Measurements from ENCODE around the gene MOB3B.

MOB3B gene

GRCh38 chr9:27428551-27428950 is 101.1 kb downstream of the MOB3B start:
- H3K4ac ChIP-seq (ENCODE audit: low read length) = no peak overlapping the region
- H3K27me3 ChIP-seq (ENCODE audit: control insufficient read depth in 3 of 3, insufficient read depth in 3 of 3, low read depth in 1 of 3, low read length in 3 of 3) = no peaks in the 10 kb centered on the region
- no peaks in the 10 kb centered on the region for H3K9me3 ChIP-seq (replicated peaks in 1 of 2; ENCODE audit: control insufficient read depth in 2 of 2, insufficient read depth in 1 of 2, low read depth in 1 of 2, low read length in 2 of 2)
- no peak overlapping the region for H3K4me2 ChIP-seq (ENCODE audit: insufficient read depth, low read length, poor library complexity, severe bottlenecking)
- peaks cover 27% of the 10 kb centered on the region in 2 donors for H3K4me1 ChIP-seq (ENCODE audit: control insufficient read depth in 2 of 2, insufficient read depth in 1 of 2, low read depth in 1 of 2, low read length in 2 of 2)
- H4K91ac ChIP-seq (ENCODE audit: low read depth, low read length, poor library complexity) = no peak overlapping the region
- H2BK120ac ChIP-seq (ENCODE audit: low read depth, low read length) = no peak overlapping the region
- H2BK5ac ChIP-seq (ENCODE audit: low read length) = no peak overlapping the region
- H3K23ac ChIP-seq (ENCODE audit: low read depth, low read length, poor library complexity) = no peak overlapping the region
- no CpG with 5 or more reads among the region's 1 CpG for WGBS, 2 donors (ENCODE audit: extremely low coverage in 2 of 2, insufficient read length in 2 of 2, insufficient replicate concordance in 1 of 2)
- DNase-seq (ENCODE audit: low spot score) = no peak
- H2BK15ac ChIP-seq (ENCODE audit: low read length) = no peak overlapping the region
- H2AK5ac ChIP-seq (ENCODE audit: low read depth, low read length) = no peak overlapping the region
- no peak overlapping the region for H2BK12ac ChIP-seq (ENCODE audit: low read length)
- H4K8ac ChIP-seq (ENCODE audit: low read depth, low read length) = no peak overlapping the region
- peaks cover 0 to 7% of the 10 kb centered on the region in 2 donors for H3K36me3 ChIP-seq (replicated peaks in 1 of 2; ENCODE audit: control insufficient read depth in 2 of 2, insufficient read depth in 2 of 2, low read length in 2 of 2)
- H3K9ac ChIP-seq (ENCODE audit: low read depth, low read length, poor library complexity) = no peak overlapping the region
- no peak overlapping the region for H2AFZ ChIP-seq (ENCODE audit: low read length)
- H3K14ac ChIP-seq (ENCODE audit: low read length) = no peak overlapping the region
- no peaks in the 10 kb centered on the region for H3K79me1 ChIP-seq (ENCODE audit: low read depth, low read length)
- no peak overlapping the region for H3K18ac ChIP-seq (ENCODE audit: low read length)
- H3K4me3 ChIP-seq (ENCODE audit: low read length in 2 of 2) = no peak overlapping the region
- no peak overlapping the region for H3K27ac ChIP-seq (replicated peaks; ENCODE audit: low read length)

- no peak overlapping the region for H3K4me3 ChIP-seq (ENCODE audit: low read length in 2 of 2)
- H2BK12ac ChIP-seq (ENCODE audit: low read length) = no peak overlapping the region
- H3K18ac ChIP-seq (ENCODE audit: low read length) = no peak overlapping the region
- no peak overlapping the region for H2BK15ac ChIP-seq (ENCODE audit: low read length)
- H4K91ac ChIP-seq (ENCODE audit: low read depth, low read length, poor library complexity) = no peak overlapping the region
- no peak overlapping the region for H2BK5ac ChIP-seq (ENCODE audit: low read length)
- H3K14ac ChIP-seq (ENCODE audit: low read length) = no peak overlapping the region
- no CpG with 5 or more reads among the region's 3 CpGs for WGBS, 2 donors (ENCODE audit: extremely low coverage in 2 of 2, insufficient read length in 2 of 2, insufficient replicate concordance in 1 of 2)
- H3K4me2 ChIP-seq (ENCODE audit: insufficient read depth, low read length, poor library complexity, severe bottlenecking) = no peak overlapping the region
- H3K4me1 ChIP-seq (ENCODE audit: control insufficient read depth in 2 of 2, insufficient read depth in 1 of 2, low read depth in 1 of 2, low read length in 2 of 2) = peaks cover 24 to 27% of the 10 kb centered on the region in 2 donors
- no peak overlapping the region for H2BK120ac ChIP-seq (ENCODE audit: low read depth, low read length)
- no peaks in the 10 kb centered on the region for H3K9me3 ChIP-seq (replicated peaks in 1 of 2; ENCODE audit: control insufficient read depth in 2 of 2, insufficient read depth in 1 of 2, low read depth in 1 of 2, low read length in 2 of 2)
- H3K23ac ChIP-seq (ENCODE audit: low read depth, low read length, poor library complexity) = no peak overlapping the region
- no peak overlapping the region for H3K27ac ChIP-seq (replicated peaks; ENCODE audit: low read length)
- H3K4ac ChIP-seq (ENCODE audit: low read length) = no peak overlapping the region
- no peak overlapping the region for H4K8ac ChIP-seq (ENCODE audit: low read depth, low read length)
- no peaks in the 10 kb centered on the region for H3K79me1 ChIP-seq (ENCODE audit: low read depth, low read length)
- DNase-seq (ENCODE audit: low spot score) = no peak
- H3K36me3 ChIP-seq (replicated peaks in 1 of 2; ENCODE audit: control insufficient read depth in 2 of 2, insufficient read depth in 2 of 2, low read length in 2 of 2) = peaks cover 0 to 7% of the 10 kb centered on the region in 2 donors
- no peaks in the 10 kb centered on the region for H3K27me3 ChIP-seq (ENCODE audit: control insufficient read depth in 3 of 3, insufficient read depth in 3 of 3, low read depth in 1 of 3, low read length in 3 of 3)
- no peak overlapping the region for H2AK5ac ChIP-seq (ENCODE audit: low read depth, low read length)
- H2AFZ ChIP-seq (ENCODE audit: low read length) = no peak overlapping the region
- H3K9ac ChIP-seq (ENCODE audit: low read depth, low read length, poor library complexity) = no peak overlapping the region
Observed at GRCh38 chr9:27427272-27427643, 102.4 kb downstream of the MOB3B start.

- Histone ChIP-seq H3K4me3 (ENCODE audit: low read length in 2 of 2) (no peak overlapping the region), H4K8ac (ENCODE audit: low read depth, low read length) (no peak overlapping the region), H3K79me1 (ENCODE audit: low read depth, low read length) (no peaks in the 10 kb centered on the region), H3K14ac (ENCODE audit: low read length) (no peak overlapping the region), H2BK12ac (ENCODE audit: low read length) (no peak overlapping the region), H2AFZ (ENCODE audit: low read length) (no peak overlapping the region), H4K91ac (ENCODE audit: low read depth, low read length, poor library complexity) (no peak overlapping the region), H2BK15ac (ENCODE audit: low read length) (no peak overlapping the region), H2BK5ac (ENCODE audit: low read length) (no peak overlapping the region), H3K23ac (ENCODE audit: low read depth, low read length, poor library complexity) (no peak overlapping the region), H3K18ac (ENCODE audit: low read length) (no peak overlapping the region), H3K36me3 (replicated peaks in 1 of 2; ENCODE audit: control insufficient read depth in 2 of 2, insufficient read depth in 2 of 2, low read length in 2 of 2) (peaks cover 0 to 7% of the 10 kb centered on the region in 2 donors), H3K27ac (replicated peaks; ENCODE audit: low read length) (no peak overlapping the region), H3K9me3 (replicated peaks in 1 of 2; ENCODE audit: control insufficient read depth in 2 of 2, insufficient read depth in 1 of 2, low read depth in 1 of 2, low read length in 2 of 2) (no peaks in the 10 kb centered on the region), H3K4ac (ENCODE audit: low read length) (no peak overlapping the region), H2BK120ac (ENCODE audit: low read depth, low read length) (no peak overlapping the region), H3K4me1 (ENCODE audit: control insufficient read depth in 2 of 2, insufficient read depth in 1 of 2, low read depth in 1 of 2, low read length in 2 of 2) (peaks cover 24 to 27% of the 10 kb centered on the region in 2 donors), H3K4me2 (ENCODE audit: insufficient read depth, low read length, poor library complexity, severe bottlenecking) (no peak overlapping the region), H3K27me3 (ENCODE audit: control insufficient read depth in 3 of 3, insufficient read depth in 3 of 3, low read depth in 1 of 3, low read length in 3 of 3) (no peaks in the 10 kb centered on the region), H3K9ac (ENCODE audit: low read depth, low read length, poor library complexity) (no peak overlapping the region), H2AK5ac (ENCODE audit: low read depth, low read length) (no peak overlapping the region)
- WGBS, 2 donors (ENCODE audit: extremely low coverage in 2 of 2, insufficient read length in 2 of 2, insufficient replicate concordance in 1 of 2) = no CpG with 5 or more reads among the region's 5 CpGs
- DNase-seq (ENCODE audit: low spot score) = no peak
Observed at GRCh38 chr9:27426511-27427271, 102.9 kb downstream of the MOB3B start.

DNA sequence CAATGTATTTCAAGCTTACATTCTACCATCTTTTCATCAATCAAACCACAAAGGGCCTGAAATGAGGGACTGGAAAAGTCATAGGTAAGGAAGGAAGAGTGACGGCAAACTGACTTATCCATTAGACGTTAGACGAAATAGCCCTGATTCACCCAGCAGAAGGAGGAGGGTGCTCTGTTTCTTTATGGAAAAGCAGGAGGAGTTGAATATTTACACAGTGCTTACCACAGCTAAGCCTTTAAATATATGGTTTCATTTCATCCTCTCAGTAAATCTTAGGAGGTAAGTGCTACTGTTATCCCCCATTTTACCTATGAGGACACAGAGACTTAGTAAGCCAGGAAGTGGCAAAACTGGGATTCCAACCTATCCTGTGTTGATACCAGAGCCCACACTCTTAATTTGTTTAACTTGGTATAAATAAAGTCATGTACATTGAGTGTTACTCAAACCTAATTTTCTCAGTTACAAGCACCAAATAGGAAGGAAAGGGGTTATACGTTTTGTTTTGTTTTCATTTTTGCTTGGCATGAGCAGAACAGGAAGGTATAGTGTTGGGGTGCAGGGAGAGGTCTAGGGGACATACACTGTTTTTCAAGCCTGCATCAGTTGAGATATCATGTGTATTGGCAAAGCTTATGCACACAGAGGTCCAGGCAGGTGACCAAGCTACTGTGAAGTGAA is 103.6 kb downstream of the MOB3B start:
- Histone ChIP-seq H2BK5ac (ENCODE audit: low read length) (no peak overlapping the region), H3K4ac (ENCODE audit: low read length) (no peak overlapping the region), H2AFZ (ENCODE audit: low read length) (no peak overlapping the region), H4K8ac (ENCODE audit: low read depth, low read length) (no peak overlapping the region), H2BK15ac (ENCODE audit: low read length) (no peak overlapping the region), H3K14ac (ENCODE audit: low read length) (no peak overlapping the region), H3K23ac (ENCODE audit: low read depth, low read length, poor library complexity) (no peak overlapping the region), H3K36me3 (replicated peaks in 1 of 2; ENCODE audit: control insufficient read depth in 2 of 2, insufficient read depth in 2 of 2, low read length in 2 of 2) (peaks cover 0 to 2% of the 10 kb centered on the region in 2 donors), H3K9ac (ENCODE audit: low read depth, low read length, poor library complexity) (no peak overlapping the region), H3K27me3 (ENCODE audit: control insufficient read depth in 3 of 3, insufficient read depth in 3 of 3, low read depth in 1 of 3, low read length in 3 of 3) (no peaks in the 10 kb centered on the region), H2BK120ac (ENCODE audit: low read depth, low read length) (no peak overlapping the region), H3K27ac (replicated peaks; ENCODE audit: low read length) (no peak overlapping the region), H3K9me3 (replicated peaks in 1 of 2; ENCODE audit: control insufficient read depth in 2 of 2, insufficient read depth in 1 of 2, low read depth in 1 of 2, low read length in 2 of 2) (no peaks in the 10 kb centered on the region), H3K4me1 (ENCODE audit: control insufficient read depth in 2 of 2, insufficient read depth in 1 of 2, low read depth in 1 of 2, low read length in 2 of 2) (peaks cover 24 to 27% of the 10 kb centered on the region in 2 donors), H3K4me2 (ENCODE audit: insufficient read depth, low read length, poor library complexity, severe bottlenecking) (no peak overlapping the region), H2BK12ac (ENCODE audit: low read length) (no peak overlapping the region), H3K4me3 (ENCODE audit: low read length in 2 of 2) (no peak overlapping the region), H3K18ac (ENCODE audit: low read length) (no peak overlapping the region), H3K79me1 (ENCODE audit: low read depth, low read length) (no peaks in the 10 kb centered on the region), H4K91ac (ENCODE audit: low read depth, low read length, poor library complexity) (no peak overlapping the region), H2AK5ac (ENCODE audit: low read depth, low read length) (no peak overlapping the region)
- no peak for DNase-seq (ENCODE audit: low spot score)
- no CpG with 5 or more reads among the region's 4 CpGs for WGBS, 2 donors (ENCODE audit: extremely low coverage in 2 of 2, insufficient read length in 2 of 2, insufficient replicate concordance in 1 of 2)
